GM13977 (cell line): Measurements from ENCODE around the gene WDR20.
"Not testable (repeated sequence)": the region's sequence is repeated elsewhere in the genome, so short reads cannot be mapped to it uniquely, and the experiment has no call there.

Source experiments
- DNase-seq: peaks from one replicate; pipeline ENCODE4 v3.0.0; 2012; ENCODE audit warnings: low spot score
- CTCF ChIP-seq: IDR thresholded peaks from 2 replicates; pipeline ENCODE4 v1.5.1; 2012; ENCODE audit warnings: mild to moderate bottlenecking, control low read depth; ENCODE audit not compliant: insufficient read depth; ENCODE audit errors: extremely low read depth, missing control alignments
- in situ Hi-C: fragments of 300-500 bp; cut with MboI; formaldehyde crosslinking; loops from one replicate; pipeline ENCODE4 v1.12.0; 2022; ENCODE audit warnings: low sequenced_read_pairs, low pct_unique_long_range_greater_than_20kb, mixed read lengths, inconsistent platforms; ENCODE audit not compliant: unreplicated experiment

WDR20 gene

GRCh38 chr14:102164241-102164641 is 24.5 kb downstream of the WDR20 start:
- no peak for DNase-seq
- TF ChIP-seq CTCF: no peak
- in situ Hi-C loops: no loop called here

GRCh38 chr14:102164965-102165364 is 25.3 kb downstream of the WDR20 start:
- no peak for TF ChIP-seq CTCF
- in situ Hi-C loops: no loop called here
- DNase-seq: no peak

GRCh38 chr14:102170061-102170460 is 30.4 kb downstream of the WDR20 start:
- no peak for DNase-seq
- in situ Hi-C loops: no loop called here
- no peak for TF ChIP-seq CTCF

GRCh38 chr14:102171173-102172020 is 31.7 kb downstream of the WDR20 start:
- DNase-seq: no peak
- in situ Hi-C loops: no loop called here
- TF ChIP-seq CTCF: no peak

- in situ Hi-C loops: not testable (repeated sequence)
Observed at GRCh38 chr14:102172021-102172272, 32.2 kb downstream of the WDR20 start.

GRCh38 chr14:102172721-102173120 is 33.0 kb downstream of the WDR20 start:
- DNase-seq, in situ Hi-C loops: not testable (repeated sequence)

More at GRCh38 chr14:102172021-102172272, 32.2 kb downstream of the WDR20 start:
- DNase-seq: not testable (repeated sequence)

GRCh38 chr14:102177161-102177560 is 37.5 kb downstream of the WDR20 start:
- TF ChIP-seq CTCF: no peak
- in situ Hi-C loops: no loop called here
- no peak for DNase-seq

- TF ChIP-seq CTCF: no peak
- in situ Hi-C loops: no loop called here
- DNase-seq: no peak
Observed at GRCh38 chr14:102178806-102179205, 39.1 kb downstream of the WDR20 start.
